HFFc6 (cell line): Measurements from ENCODE around the gene FSD2. TPM values are rescaled to one million over a fixed set of nuclear protein-coding genes. Genes with fewer than 3 reads are reported as not detected.

ENCODE experiments used
- DNase-seq: peaks from one replicate; pipeline ENCODE4 v3.0.0-alpha.2; 2018
- H3K27ac Mint-ChIP-seq: 2 replicates; pipeline ENCODE4 v1.8.0; 2020; ENCODE audit warnings: mild to moderate bottlenecking, mixed read lengths
- H3K27me3 Mint-ChIP-seq: 2 replicates; pipeline ENCODE4 v1.8.0; 2021; ENCODE audit warnings: mild to moderate bottlenecking, moderate library complexity, mixed read lengths; ENCODE audit not compliant: insufficient read depth
- H3K36me3 Mint-ChIP-seq: 2 replicates; pipeline ENCODE4 v1.8.0; 2021; ENCODE audit warnings: low read depth, mixed read lengths
- H3K4me1 Mint-ChIP-seq: 2 replicates; pipeline ENCODE4 v1.8.0; 2020; ENCODE audit warnings: low read depth, mixed read lengths
- H3K4me3 Mint-ChIP-seq: 2 replicates; pipeline ENCODE4 v1.8.0; 2020; ENCODE audit warnings: mild to moderate bottlenecking, moderate library complexity, mixed read lengths
- H3K9me3 Mint-ChIP-seq: 2 replicates; pipeline ENCODE4 v1.8.0; 2020; ENCODE audit warnings: mild to moderate bottlenecking, mixed read lengths
- CTCF ChIP-seq: fragments of 200-600 bp; sonication (generic); IDR thresholded peaks from 2 replicates; pipeline ENCODE4 v1.5.0; 2021; ENCODE audit warnings: antibody characterized with exemption, mild to moderate bottlenecking
- total RNA-seq, 6 experiments: library from RNA; stranded (reverse); fragmentation: NEBNext Ultra II Directional; extraction: Animal tissue kit (Norgen Biotek cat#: 25700); gene quantifications; 2 replicates in 1 of 6; 3 replicates in 5 of 6; pipeline ENCODE4 v1.2.3, GENCODE V29; 2021

The FSD2 gene
- total RNA-seq, 6 experiments from 2014 or later, result not detected

GRCh38 chr15:82804575-82804949, 1.3 kb downstream of the FSD2 start:
- H3K9me3 Mint-ChIP-seq, result no peaks in the 10 kb centered on the region
- no peak for TF ChIP-seq CTCF
- DNase-seq, result no peak
- no peaks in the 10 kb centered on the region for H3K36me3 Mint-ChIP-seq
- peaks cover 11% of the 10 kb centered on the region for H3K27me3 Mint-ChIP-seq
- no peak overlapping the region for H3K27ac Mint-ChIP-seq
- no peak overlapping the region for H3K4me3 Mint-ChIP-seq
- H3K4me1 Mint-ChIP-seq, result peaks cover 17% of the 10 kb centered on the region

DNA sequence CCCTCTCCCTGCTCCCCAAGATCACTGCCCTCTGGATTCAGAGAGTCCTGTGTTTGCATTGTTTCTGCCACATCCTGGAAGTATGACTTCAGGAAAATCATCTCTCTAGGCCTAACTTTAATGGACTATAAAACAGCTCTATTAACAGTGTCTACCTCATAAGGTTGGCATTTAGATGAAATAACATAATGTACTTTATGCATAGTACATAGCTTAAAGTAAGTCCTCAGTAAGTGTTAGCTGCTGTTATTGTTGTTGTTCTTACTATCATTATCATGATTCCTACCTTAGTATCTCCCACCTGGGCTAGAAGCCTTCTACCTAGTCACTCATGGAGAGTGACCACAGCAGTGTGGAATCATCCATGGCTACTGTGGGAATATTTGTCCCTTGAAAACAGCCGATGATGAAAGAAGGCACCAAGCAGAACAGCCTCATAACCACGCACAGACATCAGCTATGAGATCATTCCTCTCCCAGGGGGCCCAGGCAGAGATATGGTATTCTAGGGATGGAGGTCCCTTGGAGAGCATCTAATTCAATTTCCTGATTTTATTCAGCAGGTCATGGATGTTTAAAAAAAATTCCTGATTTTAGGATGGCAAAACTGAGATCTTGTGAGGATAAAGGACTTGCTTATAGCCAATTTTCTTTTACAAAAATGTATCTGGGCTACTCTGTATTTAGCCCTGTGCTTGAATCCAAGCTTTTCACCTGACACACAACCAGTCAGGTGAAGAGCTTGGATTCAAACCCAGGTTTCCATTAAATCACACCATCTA, 1.9 kb downstream of the FSD2 start:
- H3K27ac Mint-ChIP-seq, result no peak overlapping the region

DNA sequence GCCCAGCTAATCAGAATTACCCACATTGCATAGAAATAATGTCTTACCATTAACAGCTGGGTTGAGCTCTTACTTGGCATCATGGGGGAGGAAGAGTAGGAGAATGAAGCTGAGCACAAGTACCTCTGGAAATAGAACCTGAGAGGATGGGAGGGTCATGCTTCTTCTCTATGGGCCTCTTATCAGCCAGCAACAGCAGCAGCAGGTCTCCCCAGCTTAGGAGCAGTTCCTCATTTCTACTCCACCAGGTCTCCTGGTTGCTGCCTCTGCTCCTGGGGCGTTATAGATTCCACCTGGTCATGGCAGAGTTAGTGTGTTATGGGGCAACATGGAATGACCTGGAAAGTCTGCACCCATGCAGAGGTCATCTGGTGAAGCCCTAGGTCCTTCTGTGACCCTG, 3.4 kb downstream of the FSD2 start:
- peaks cover 8% of the 10 kb centered on the region; the same call in 1 of the 2 replicates for H3K4me1 Mint-ChIP-seq
- H3K27me3 Mint-ChIP-seq, result peaks cover 14% of the 10 kb centered on the region
- no peak for DNase-seq
- H3K4me3 Mint-ChIP-seq, result no peak overlapping the region
- no peak for TF ChIP-seq CTCF
- no peak overlapping the region for H3K27ac Mint-ChIP-seq
- no peaks in the 10 kb centered on the region for H3K36me3 Mint-ChIP-seq
- no peaks in the 10 kb centered on the region for H3K9me3 Mint-ChIP-seq

More for the DNA sequence above, 1.9 kb downstream of the FSD2 start:
- Mint-ChIP-seq H3K9me3 (no peaks in the 10 kb centered on the region), H3K36me3 (no peaks in the 10 kb centered on the region), H3K4me3 (no peak overlapping the region), H3K27me3 (peaks cover 14% of the 10 kb centered on the region), H3K4me1 (peaks cover 14% of the 10 kb centered on the region)
- TF ChIP-seq CTCF, result no peak
- no peak for DNase-seq

- no peaks in the 10 kb centered on the region for H3K36me3 Mint-ChIP-seq
- no peak for DNase-seq
- no peak overlapping the region for H3K27ac Mint-ChIP-seq
- peaks cover 15% of the 10 kb centered on the region for H3K27me3 Mint-ChIP-seq
- TF ChIP-seq CTCF, result no peak
- H3K4me1 Mint-ChIP-seq, result peaks cover 8% of the 10 kb centered on the region; the same call in 1 of the 2 replicates
- H3K9me3 Mint-ChIP-seq, result no peaks in the 10 kb centered on the region; the same call in 1 of the 2 replicates
- H3K4me3 Mint-ChIP-seq, result no peak overlapping the region
Measured at GRCh38 chr15:82799183-82799841, 6.6 kb downstream of the FSD2 start.

GRCh38 chr15:82798531-82799166, 7.2 kb downstream of the FSD2 start:
- peaks cover 3% of the 10 kb centered on the region; the same call in 1 of the 2 replicates for H3K4me1 Mint-ChIP-seq
- DNase-seq, result no peak
- H3K9me3 Mint-ChIP-seq, result peaks cover 6% of the 10 kb centered on the region; the same call in 1 of the 2 replicates
- no peak overlapping the region for H3K4me3 Mint-ChIP-seq
- peaks cover 17% of the 10 kb centered on the region for H3K27me3 Mint-ChIP-seq
- no peak overlapping the region for H3K27ac Mint-ChIP-seq
- no peaks in the 10 kb centered on the region for H3K36me3 Mint-ChIP-seq
- TF ChIP-seq CTCF, result no peak
